HuH-7 (cell line): ENCODE measurements around the gene GPX4.

Experiments
- DNase-seq: peaks from one replicate; pipeline ENCODE4 v3.0.0; 2011; ENCODE audit warnings: low spot score

Gene GPX4

GRCh38 chr19:1149259-1150045 is 45.7 kb downstream of the GPX4 start:
- no peak for DNase-seq

GRCh38 chr19:1150333-1151036 is 46.7 kb downstream of the GPX4 start:
- DNase-seq, result no peak

- no peak for DNase-seq
Measured at GRCh38 chr19:1151037-1151724, 47.4 kb downstream of the GPX4 start.

- DNase-seq, result no peak
Measured at GRCh38 chr19:1151917-1152587, 48.3 kb downstream of the GPX4 start.

- no peak for DNase-seq
Measured at GRCh38 chr19:1153891-1154730, 50.3 kb downstream of the GPX4 start.

- peak; percentile 96 for DNase-seq
Measured at GRCh38 chr19:1154731-1155351, 51.0 kb downstream of the GPX4 start.

- DNase-seq, result peak; percentile 46
Measured at GRCh38 chr19:1155352-1156304, 51.8 kb downstream of the GPX4 start.
